B cell (primary cell): ENCODE results near the gene PCDHGA5. TPM values are rescaled to one million over a fixed set of nuclear protein-coding genes. Genes with fewer than 3 reads are reported as not detected.

Experiments used
- ATAC-seq: fragments of 200-7000 bp; cut with Tn5 transposase; one replicate; pipeline ENCODE4 v1.10.0; 2021; ENCODE audit warnings: low read depth, mild to moderate bottlenecking, moderate number of reproducible peaks, moderate library complexity
- CTCF ChIA-PET: fragments of 350-600 bp; sonication (Branson Sonifier 250); formaldehyde crosslinking; loops from one replicate; lab custom pipeline; 2021; ENCODE audit warnings: antibody characterized with exemption, inconsistent platforms; lab: Charles Lee
- POLR2A ChIA-PET: fragments of 350-600 bp; sonication (Branson Sonifier 250); formaldehyde crosslinking; loops from one replicate; lab custom pipeline; 2021; ENCODE audit warnings: antibody characterized with exemption; lab: Charles Lee
- DNase-seq: peaks from one replicate; pipeline ENCODE4 v3.0.0; 2013
- H2AFZ ChIP-seq: 2 replicates; pipeline ENCODE4 v1.6.1; 2012; ENCODE audit warnings: mild to moderate bottlenecking, low read depth, low read length; ENCODE audit not compliant: insufficient read depth, poor library complexity, severe bottlenecking
- H3K27ac ChIP-seq, 2 donors: 1 replicate in 1 of 2; 2 replicates in 1 of 2; pipeline ENCODE4 v1.5.1; 2012 to 2013; ENCODE audit warnings: low read length in 2 of 2, mild to moderate bottlenecking in 2 of 2, moderate library complexity in 1 of 2
- H3K27me3 ChIP-seq, 4 experiments: fragments of 200-600 bp in 1 of 4; sonication (generic) in 1 of 4; replicated peaks in 1 of 4; 1 replicate in 2 of 4; 2 replicates in 2 of 4; pipeline versions ENCODE4 v1.6.1 to v1.7.0; 2013 to 2016; ENCODE audit warnings: low read length in 3 of 4, mild to moderate bottlenecking in 2 of 4, mixed read lengths in 1 of 4, moderate library complexity in 1 of 4; ENCODE audit not compliant: insufficient read depth in 4 of 4, control insufficient read depth in 3 of 4; ENCODE audit errors: control extremely low read depth in 1 of 4
- H3K36me3 ChIP-seq, 2 experiments: replicated peaks in 1 of 2; 1 replicate in 1 of 2; 2 replicates in 1 of 2; pipeline versions ENCODE4 v1.6.1 to v1.7.1; 2013; ENCODE audit warnings: low read length in 1 of 2; ENCODE audit not compliant: insufficient read depth in 2 of 2, control insufficient read depth in 1 of 2; ENCODE audit errors: control extremely low read depth in 1 of 2, extremely low read depth in 1 of 2
- H3K4me1 ChIP-seq, 2 donors: fragments of 200-600 bp in 1 of 2; sonication (generic) in 1 of 2; 1 replicate in 1 of 2; 2 replicates in 1 of 2; pipeline versions ENCODE4 v1.5.1 to v1.6.1; 2013 to 2017; ENCODE audit warnings: low read length in 2 of 2; ENCODE audit not compliant: control insufficient read depth in 2 of 2, insufficient read depth in 2 of 2
- H3K4me2 ChIP-seq: replicated peaks from 2 replicates; pipeline ENCODE3; 2012; ENCODE audit warnings: mild to moderate bottlenecking, low read depth, low read length; ENCODE audit not compliant: poor library complexity, severe bottlenecking
- H3K4me3 ChIP-seq, 5 experiments: fragments of 200-600 bp in 1 of 5; sonication (generic) in 1 of 5; 1 replicate in 3 of 5; 2 replicates in 2 of 5; pipeline versions ENCODE4 v1.5.1 to v1.7.0; 2011 to 2016; ENCODE audit warnings: low read length in 4 of 5, mild to moderate bottlenecking in 4 of 5, low read depth in 2 of 5, control low read depth in 1 of 5, moderate library complexity in 1 of 5; ENCODE audit not compliant: insufficient read depth in 1 of 5; ENCODE audit errors: control extremely low read depth in 1 of 5, extremely low read depth in 1 of 5
- H3K79me2 ChIP-seq: fragments of 200-600 bp; sonication (generic); one replicate; pipeline ENCODE4 v1.6.0; 2016; ENCODE audit warnings: low read length; ENCODE audit not compliant: control insufficient read depth, insufficient read depth
- H3K9ac ChIP-seq: fragments of 200-600 bp; sonication (generic); 2 replicates; pipeline ENCODE4 v1.6.1; 2017; ENCODE audit warnings: mild to moderate bottlenecking, low read length, moderate library complexity
- H3K9me3 ChIP-seq, 3 donors: one replicate each; pipeline versions ENCODE4 v1.6.1 to v1.7.1; 2013; ENCODE audit warnings: low read length in 2 of 3; ENCODE audit not compliant: control insufficient read depth in 2 of 3, insufficient read depth in 1 of 3; ENCODE audit errors: control extremely low read depth in 1 of 3
- H4K20me1 ChIP-seq: 2 replicates; pipeline ENCODE4 v1.6.0; 2012; ENCODE audit warnings: mild to moderate bottlenecking, low read length; ENCODE audit not compliant: insufficient read depth, control insufficient read depth, poor library complexity, severe bottlenecking
- H3K27ac Mint-ChIP-seq: one replicate; pipeline ENCODE4 v1.8.0; 2021; ENCODE audit warnings: mixed read lengths
- H3K27me3 Mint-ChIP-seq: one replicate; pipeline ENCODE4 v1.8.0; 2021; ENCODE audit warnings: mixed read lengths
- H3K4me1 Mint-ChIP-seq: one replicate; pipeline ENCODE4 v1.8.0; 2021; ENCODE audit warnings: mixed read lengths
- H3K4me3 Mint-ChIP-seq: one replicate; pipeline ENCODE4 v1.8.0; 2021; ENCODE audit warnings: mixed read lengths
- H3K9me3 Mint-ChIP-seq: one replicate; pipeline ENCODE4 v1.8.0; 2022; ENCODE audit warnings: mixed read lengths; ENCODE audit not compliant: insufficient read depth
- CTCF ChIP-seq: fragments of 200-600 bp; IDR thresholded peaks from one replicate; pipeline ENCODE4 v1.8.0; 2022; ENCODE audit warnings: antibody characterized with exemption, mild to moderate bottlenecking
- EZH2 ChIP-seq: IDR thresholded peaks from 2 replicates; pipeline ENCODE4 v1.6.1; 2012; ENCODE audit warnings: borderline replicate concordance, low read depth, mild to moderate bottlenecking, moderate library complexity, low read length; ENCODE audit not compliant: insufficient read depth, poor library complexity, severe bottlenecking
- WGBS: methylation state at CpG from one replicate; pipeline ENCODE4 v1.1.5; 2013; ENCODE audit warnings: missing lambda C conversion rate; ENCODE audit not compliant: insufficient coverage; 5-methylcytosine and 5-hydroxymethylcytosine counted together
- intact Hi-C: fragments of 100-400 bp; cut with micrococcal nuclease; formaldehyde crosslinking; loops from one replicate; pipeline ENCODE4 v1.10.0; 2022
- polyA plus RNA-seq: library from polyadenylated mRNA; depleted of rRNA; stranded (reverse); fragments of >200 nt; gene quantifications from 2 replicates; pipeline ENCODE4 v1.2.3, GENCODE V29; 2012
- total RNA-seq, 2 donors: library from RNA; stranded (reverse); fragments of 120-200 nt in 1 of 2; gene quantifications; 1 replicate in 1 of 2; 2 replicates in 1 of 2; pipeline versions ENCODE4 v1.2.3 to v1.2.4, GENCODE V29; 2013 to 2022

PCDHGA5 gene
- total and polyA plus RNA-seq, 2 donors (not counting 1 experiment from before 2014, with no cell fraction given): 0.21 to 1.7 TPM

GRCh38 chr5:141362719-141363118 lies 1.2 kb upstream of the PCDHGA5 start:
- TF ChIP-seq CTCF: no peak
- TF ChIP-seq EZH2: no peak
- peaks cover 10 to 57% (median 53%) of the 10 kb centered on the region in 3 donors for H3K9me3 ChIP-seq
- DNase-seq: no peak
- no peak for ATAC-seq
- Mint-ChIP-seq H3K4me1 (peaks cover 9% of the 10 kb centered on the region), H3K27ac (no peak overlapping the region), H3K27me3 (peaks cover 62% of the 10 kb centered on the region), H3K9me3 (peaks cover 7% of the 10 kb centered on the region), H3K4me3 (peak overlapping the region; percentile 5)
- peaks cover 0 to 4% of the 10 kb centered on the region in 2 donors for H3K4me1 ChIP-seq
- no peaks in the 10 kb centered on the region for H3K36me3 ChIP-seq
- no peak overlapping the region for H3K4me3 ChIP-seq
- H3K79me2 ChIP-seq: no peaks in the 10 kb centered on the region
- H3K27me3 ChIP-seq: peaks cover 0 to 70% (median 42%) of the 10 kb centered on the region in 4 experiments
- no peak overlapping the region for H2AFZ ChIP-seq
- CTCF ChIA-PET: no interaction called here
- intact Hi-C loops: no loop called here
- H3K27ac ChIP-seq: no peak overlapping the region
- no peaks in the 10 kb centered on the region for H4K20me1 ChIP-seq
- POLR2A ChIA-PET: no interaction called here
- H3K9ac ChIP-seq: no peak overlapping the region
- H3K4me2 ChIP-seq: no peak overlapping the region

GRCh38 chr5:141366016-141366896 lies 2.3 kb downstream of the PCDHGA5 start:
- H3K4me2 ChIP-seq: no peak overlapping the region
- H2AFZ ChIP-seq: no peak overlapping the region
- H3K27ac ChIP-seq: no peak overlapping the region
- DNase-seq (no peak), ATAC-seq (no peak)
- peaks cover 6 to 56% (median 46%) of the 10 kb centered on the region in 3 donors for H3K9me3 ChIP-seq
- WGBS: 47% methylated on average over 42 of the region's 46 CpGs
- Mint-ChIP-seq H3K9me3 (peaks cover 6% of the 10 kb centered on the region), H3K27ac (no peak overlapping the region), H3K4me1 (peaks cover 15% of the 10 kb centered on the region), H3K4me3 (no peak overlapping the region), H3K27me3 (peaks cover 64% of the 10 kb centered on the region)
- peaks cover 4 to 5% of the 10 kb centered on the region in 2 donors for H3K4me1 ChIP-seq
- H3K36me3 ChIP-seq: no peaks in the 10 kb centered on the region
- H3K27me3 ChIP-seq: peaks cover 0 to 63% (median 40%) of the 10 kb centered on the region in 4 experiments
- no peaks in the 10 kb centered on the region for H4K20me1 ChIP-seq
- H3K4me3 ChIP-seq: no peak overlapping the region
- intact Hi-C loops: loop anchor here (5.0 kb wide), 1 partner anchor 36 kb away; the partner anchor contains the start of gene PCDHGA9
- H3K79me2 ChIP-seq: no peaks in the 10 kb centered on the region
- TF ChIP-seq CTCF (no peak), EZH2 (no peak)
- POLR2A ChIA-PET: no interaction called here
- H3K9ac ChIP-seq: no peak overlapping the region
- CTCF ChIA-PET: no interaction called here
